Stimulated activated CD4-positive, alpha-beta T cell treated with anti-CD3 and anti-CD28 coated beads, Interleukin-1b, Interleukin-23, amount 100 ng/mL, for 1 hour (primary cell): ENCODE results near the gene NDUFA7.
"Not testable (repeated sequence)": the region's sequence is repeated elsewhere in the genome, so short reads cannot be mapped to it uniquely, and the experiment has no call there.

Source experiments
- DNase-seq, 2 donors: peaks; one replicate each; pipeline ENCODE4 v3.0.0-alpha.2; 2020; ENCODE audit warnings: low read depth in 2 of 2

NDUFA7 gene

DNA sequence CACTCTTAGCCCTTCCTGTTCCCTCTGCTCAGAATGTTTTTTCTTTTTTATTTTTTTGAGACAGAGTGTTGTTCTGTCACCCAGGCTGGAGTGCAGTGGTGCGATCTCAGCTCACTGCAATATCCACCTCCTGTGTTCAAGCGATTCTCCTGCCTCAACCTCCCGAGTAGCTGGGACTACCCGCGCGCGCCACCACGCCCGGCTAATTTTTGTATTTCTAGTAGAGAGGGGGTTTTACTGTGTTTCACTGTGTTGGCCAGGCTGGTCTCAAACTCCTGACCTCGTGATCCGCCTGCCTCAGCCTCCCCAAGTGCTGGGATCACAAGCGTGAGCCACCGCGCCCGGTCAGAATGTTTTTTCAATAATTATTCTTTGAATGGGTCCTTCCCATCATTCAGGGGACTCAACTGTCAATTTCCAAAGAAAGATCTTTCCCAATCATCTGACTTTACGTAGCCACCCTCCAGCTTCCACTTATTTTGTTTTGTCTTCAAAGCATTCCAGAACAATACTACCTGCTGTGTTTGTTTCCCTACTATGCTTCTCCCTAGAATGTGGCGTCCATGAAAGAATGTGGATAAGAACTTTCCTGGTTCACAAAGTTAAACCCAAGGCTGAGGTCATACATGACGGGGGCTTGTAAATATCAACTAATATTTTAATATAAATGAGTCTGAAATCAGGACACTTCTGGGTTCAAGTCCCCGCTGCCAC is 1.2 kb downstream of the NDUFA7 start:
- no peak for DNase-seq

DNA sequence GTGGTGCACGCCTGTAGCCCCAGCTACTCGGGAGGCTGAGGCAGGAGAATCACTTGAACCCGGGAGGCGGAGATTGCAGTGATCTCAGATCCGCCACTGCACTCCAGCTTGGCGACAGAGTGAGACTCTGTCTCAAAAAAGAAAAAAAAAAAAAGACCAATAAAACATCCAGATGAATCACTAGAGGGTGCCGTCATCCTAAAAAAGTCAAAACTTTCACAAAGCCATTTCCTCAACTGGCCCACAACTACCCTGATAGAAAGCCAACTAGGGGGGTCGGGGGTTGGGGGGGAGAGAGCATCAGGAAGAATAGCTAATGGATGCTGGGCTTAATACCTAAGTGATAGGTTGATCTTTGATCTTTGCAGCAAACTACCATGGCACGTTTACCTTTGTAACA is 2.3 kb downstream of the NDUFA7 start:
- not testable (repeated sequence) for DNase-seq

DNA sequence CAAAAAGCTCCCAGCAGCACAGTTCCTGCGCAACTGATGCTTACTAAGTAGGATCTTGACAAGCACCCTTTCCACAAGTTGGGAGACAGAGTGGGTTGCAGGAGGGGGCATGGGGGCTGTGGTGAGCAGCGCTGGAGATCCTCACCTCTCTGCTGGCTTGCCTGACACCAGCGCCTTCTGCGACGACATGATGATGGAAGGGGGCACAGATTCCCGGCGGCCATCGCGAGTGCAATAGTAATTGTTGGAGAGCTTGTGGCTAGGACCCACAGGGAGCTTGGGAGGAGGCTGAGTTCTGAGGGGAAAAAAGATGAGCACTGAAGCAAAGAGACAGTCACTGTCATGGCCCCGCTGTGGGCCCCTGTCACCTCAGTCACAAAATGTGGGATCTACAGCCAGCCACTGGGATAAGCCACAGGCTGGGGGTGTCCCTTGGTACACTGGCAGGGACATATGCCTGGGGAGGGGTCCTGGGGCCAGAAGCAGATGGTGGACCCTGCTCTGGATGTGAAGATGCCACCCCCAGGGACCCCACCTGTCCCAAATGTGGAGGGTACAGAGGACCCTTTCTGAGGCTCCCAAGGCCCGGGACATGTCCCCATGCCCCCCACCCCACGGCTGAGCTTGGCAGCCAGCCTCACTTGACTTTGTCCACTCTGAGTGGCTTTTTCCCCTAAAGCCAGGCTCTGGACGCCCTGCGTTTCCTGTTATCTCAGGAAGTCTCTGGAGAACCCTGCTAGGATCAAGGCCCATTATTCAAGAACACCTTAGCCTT is 4.6 kb downstream of the NDUFA7 start:
- no peak for DNase-seq

DNA sequence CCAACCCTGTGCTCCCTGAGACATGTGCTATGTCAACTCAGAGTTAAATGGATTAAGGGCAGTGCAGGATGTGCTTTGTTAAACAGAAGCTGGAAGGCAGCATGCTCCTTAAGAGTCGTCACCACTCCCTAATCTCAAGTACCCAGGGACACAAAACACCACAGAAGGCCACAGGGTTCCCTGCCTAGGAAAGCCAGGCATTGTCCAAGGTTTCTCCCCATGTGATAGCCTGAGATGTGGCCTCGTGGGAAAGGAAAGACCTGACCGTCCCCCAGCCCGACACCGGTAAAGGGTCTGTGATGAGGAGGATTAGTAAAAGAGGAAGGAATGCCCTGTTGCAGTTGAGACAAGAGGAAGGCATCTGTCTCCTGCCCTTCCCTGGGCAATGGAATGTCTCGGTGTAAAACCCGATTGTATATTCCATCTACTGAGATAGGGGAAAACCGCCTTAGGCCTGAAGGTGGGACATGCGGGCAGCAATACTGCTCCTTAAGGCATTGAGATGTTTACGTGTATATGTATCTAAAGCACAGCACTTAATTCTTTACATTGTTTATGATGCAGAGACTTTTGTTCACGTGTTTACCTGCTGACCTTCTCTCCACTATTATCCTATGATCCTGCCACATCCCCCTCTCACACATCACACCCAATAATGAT is 6.1 kb downstream of the NDUFA7 start:
- not testable (repeated sequence) for DNase-seq

DNA sequence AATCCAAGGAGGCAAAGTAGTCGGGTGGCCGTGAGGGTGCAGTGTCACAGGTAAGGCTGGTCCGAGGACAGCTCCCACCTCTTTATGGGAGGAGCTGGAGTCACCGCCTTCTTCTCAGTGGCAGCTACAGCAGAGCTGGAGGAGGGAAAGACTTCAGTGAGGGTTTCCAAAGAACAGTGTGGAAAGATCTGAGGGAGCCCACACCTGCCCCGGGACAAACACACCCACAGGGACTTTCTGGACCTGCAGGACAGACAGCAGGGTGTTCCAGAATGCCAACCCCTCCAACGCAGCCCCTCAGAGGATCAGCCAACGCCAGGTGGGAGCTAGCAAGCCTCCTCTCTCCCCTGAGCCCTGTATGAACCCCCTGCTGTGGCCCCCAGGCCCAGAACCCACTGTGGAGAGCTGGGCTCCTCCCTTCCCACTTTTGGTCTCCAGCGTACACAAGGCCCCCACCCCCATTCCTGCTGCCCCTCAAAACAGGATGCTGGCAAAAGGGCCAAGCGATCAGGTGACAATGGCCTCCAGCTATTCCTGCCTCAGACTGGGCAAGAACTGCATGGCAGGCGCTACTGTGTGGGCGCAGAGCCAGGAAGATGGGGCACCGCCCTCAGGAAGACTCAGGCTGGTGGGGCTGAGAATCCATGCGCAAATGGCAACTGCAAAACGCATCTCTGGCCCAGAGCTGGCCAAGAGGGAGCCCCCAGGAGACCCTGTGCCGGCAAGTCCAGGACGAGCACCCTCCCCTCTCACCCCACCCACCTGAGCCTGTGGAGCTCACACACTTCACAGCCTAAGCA is 9.5 kb downstream of the NDUFA7 start:
- no peak for DNase-seq

GRCh38 chr19:8310342-8311055 is 10.7 kb downstream of the NDUFA7 start:
- DNase-seq, result no peak

GRCh38 chr19:8308891-8309291 is 12.3 kb downstream of the NDUFA7 start:
- DNase-seq, result no peak

GRCh38 chr19:8307965-8308866 is 13.0 kb downstream of the NDUFA7 start, which contains the start of gene CD320:
CD320 (minus strand) TSS chr19:8308358; CDS start chr19:8308290, 68 bp downstream.
- DNase-seq, result peak; percentile 54 to 76

- no peak for DNase-seq
Observed at GRCh38 chr19:8307400-8307964, 13.7 kb downstream of the NDUFA7 start.

GRCh38 chr19:8306235-8307054 is 14.7 kb downstream of the NDUFA7 start:
- no peak for DNase-seq

DNA sequence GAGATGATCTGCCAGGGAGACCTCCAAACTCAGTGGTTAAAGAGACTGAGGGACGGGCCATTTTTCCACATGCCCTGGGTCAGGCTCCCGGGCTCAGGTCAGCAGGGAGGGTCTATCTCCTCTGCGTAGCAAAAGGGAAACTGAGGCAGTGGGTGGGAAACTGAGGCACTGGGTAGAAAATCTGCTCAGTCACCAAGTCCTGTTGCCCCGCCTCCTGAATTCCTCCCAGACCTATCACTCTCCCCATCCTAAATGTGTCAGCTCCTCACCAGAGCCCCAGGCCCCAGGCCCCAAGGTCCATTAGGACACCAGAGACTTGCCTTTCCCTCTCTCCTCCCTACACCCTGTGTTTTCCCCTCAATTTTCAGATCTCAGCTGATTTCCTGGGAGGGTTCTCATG is 15.4 kb downstream of the NDUFA7 start:
- DNase-seq, result no peak

DNA sequence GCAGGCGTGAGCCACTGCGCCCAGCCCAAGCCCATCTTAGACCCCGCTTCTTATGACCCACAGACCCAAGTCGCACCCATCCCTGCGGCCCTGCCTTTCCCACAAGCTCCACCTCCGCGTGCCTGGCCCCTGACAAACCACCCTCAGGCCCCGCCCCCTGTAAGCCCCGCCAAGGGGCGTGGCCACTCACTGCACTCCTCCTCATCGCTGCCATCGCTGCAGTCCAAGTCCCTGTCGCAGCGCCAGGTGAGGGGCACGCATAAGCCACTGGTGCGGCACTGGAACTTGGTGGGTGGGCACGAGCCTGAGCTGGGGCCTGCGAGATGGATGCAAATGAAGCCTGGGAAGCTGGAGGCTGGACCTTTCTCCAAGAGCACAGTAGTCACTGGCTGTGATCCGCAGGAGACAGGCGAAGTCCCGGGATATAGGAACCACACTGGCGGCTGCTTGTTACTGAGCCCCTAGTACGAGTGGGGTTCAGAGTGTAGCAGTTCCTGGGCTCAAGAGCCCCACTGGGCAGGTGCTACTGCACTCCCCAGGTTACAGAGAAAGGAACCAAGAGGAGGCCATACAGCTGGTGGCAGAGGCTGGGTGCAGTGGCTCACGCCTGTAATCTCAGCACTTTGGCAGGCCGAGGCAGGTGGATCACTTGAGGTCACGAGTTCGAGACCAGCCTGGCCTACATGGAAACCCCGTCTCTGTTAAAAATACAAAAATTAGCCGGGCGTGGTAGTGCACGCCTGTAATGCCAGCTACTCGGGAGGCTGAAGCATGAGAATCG is 16.1 kb downstream of the NDUFA7 start:
- no peak for DNase-seq

DNA sequence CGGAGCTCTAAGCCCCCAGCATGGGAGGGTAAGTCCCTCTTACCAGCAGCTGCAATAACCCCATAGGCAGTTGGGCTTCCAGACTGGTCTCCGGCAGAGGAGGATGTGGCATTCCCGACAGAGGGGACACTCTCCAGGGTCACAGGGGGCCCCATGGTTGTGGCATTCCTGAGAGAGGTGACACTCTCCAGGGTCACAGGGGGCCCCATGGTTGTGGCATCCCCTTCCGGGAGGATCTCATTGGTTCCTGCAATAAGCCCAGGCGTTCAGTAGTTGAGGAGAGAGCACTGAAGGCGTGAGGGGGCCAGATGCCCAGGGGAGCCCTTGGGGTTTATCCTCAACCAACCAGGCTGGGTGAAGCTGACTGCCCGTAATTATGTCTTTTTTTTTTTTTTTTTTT is 18.4 kb downstream of the NDUFA7 start:
- DNase-seq, result no peak

- DNase-seq, result no peak
Observed at GRCh38 chr19:8302357-8302691, 18.9 kb downstream of the NDUFA7 start.

DNA sequence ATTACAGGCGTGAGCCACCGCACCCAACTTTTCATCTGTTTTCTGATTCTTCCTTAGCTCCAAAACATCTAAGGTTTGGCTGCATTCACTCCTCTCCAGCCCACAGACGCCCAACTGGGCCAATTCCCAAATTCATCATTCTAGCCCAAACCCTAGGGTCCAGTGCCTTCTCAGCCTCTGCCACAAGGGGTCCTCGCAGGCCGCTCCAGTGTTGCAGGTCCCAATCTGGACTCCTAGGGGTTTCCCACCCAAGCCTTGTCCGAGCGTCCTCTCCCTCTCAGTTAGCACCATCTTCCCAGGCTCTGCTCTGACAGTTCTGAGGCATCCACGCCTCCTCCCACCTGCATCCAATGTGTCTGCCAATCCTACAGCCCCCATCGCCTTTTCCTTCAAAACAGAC is 29.8 kb downstream of the NDUFA7 start:
- DNase-seq, result not testable (repeated sequence)

DNA sequence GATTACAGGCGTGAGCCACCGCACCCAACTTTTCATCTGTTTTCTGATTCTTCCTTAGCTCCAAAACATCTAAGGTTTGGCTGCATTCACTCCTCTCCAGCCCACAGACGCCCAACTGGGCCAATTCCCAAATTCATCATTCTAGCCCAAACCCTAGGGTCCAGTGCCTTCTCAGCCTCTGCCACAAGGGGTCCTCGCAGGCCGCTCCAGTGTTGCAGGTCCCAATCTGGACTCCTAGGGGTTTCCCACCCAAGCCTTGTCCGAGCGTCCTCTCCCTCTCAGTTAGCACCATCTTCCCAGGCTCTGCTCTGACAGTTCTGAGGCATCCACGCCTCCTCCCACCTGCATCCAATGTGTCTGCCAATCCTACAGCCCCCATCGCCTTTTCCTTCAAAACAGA is 44.7 kb downstream of the NDUFA7 start:
- not testable (repeated sequence) for DNase-seq

DNA sequence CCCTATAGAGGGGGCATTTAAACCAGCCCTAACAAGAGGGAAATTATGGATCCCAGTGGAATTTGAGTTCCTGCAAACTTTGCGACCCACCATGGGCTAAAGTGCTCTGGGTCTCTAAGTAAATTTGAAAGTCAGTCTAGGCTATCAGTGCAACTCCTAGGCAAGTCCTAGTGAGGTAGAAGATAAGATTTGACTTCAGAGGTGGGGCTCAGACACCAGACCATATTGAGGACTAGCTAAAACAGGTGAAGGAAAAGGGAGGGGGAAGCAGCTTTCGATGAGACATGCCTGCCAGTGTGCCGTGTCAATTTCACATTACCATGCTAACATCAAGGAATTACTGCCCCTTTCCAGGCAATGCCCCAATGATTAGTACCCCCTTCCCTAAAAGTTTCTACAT is 51.5 kb downstream of the NDUFA7 start:
- DNase-seq, result no peak

DNA sequence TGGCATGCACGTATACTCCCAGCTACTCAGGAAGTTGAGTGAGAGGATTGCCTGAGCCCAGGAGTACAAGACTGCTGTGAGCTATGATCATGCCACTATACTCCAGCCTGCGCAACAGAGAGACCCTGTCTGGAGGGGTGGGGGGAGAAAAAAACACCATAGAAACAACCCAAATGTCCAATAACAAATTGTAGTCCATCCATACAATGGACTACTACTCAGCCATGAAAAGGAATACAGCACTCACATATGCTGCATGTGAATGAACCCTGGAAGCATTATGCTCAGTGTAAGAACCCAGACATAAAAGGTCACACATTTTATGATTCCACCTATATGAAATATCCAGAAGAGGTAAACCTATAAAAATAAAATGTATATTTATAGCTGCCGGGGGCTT is 55.3 kb downstream of the NDUFA7 start:
- no peak for DNase-seq
